Measurements from ENCODE around the gene LPP.

LPP gene

GRCh38 chr3:188829130-188829529 is 675.2 kb downstream of the LPP start:
- DNase-seq (ENCODE audit: insufficient read length, low spot score) (no peak), FAIRE-seq (no peak)
- TF ChIP-seq POLR2A (IDR thresholded peaks at IDR 0.05; ENCODE audit: low read depth, low read length) (no peak), SPI1 (IDR thresholded peaks at IDR 0.05; ENCODE audit: low read depth, low read length) (no peak), PAX5 (IDR thresholded peaks at IDR 0.05; ENCODE audit: insufficient read depth, low read length, severe bottlenecking) (no peak), POU2F2 (IDR thresholded peaks at IDR 0.05; ENCODE audit: low read depth, low read length) (no peak), TAF1 (IDR thresholded peaks at IDR 0.05; ENCODE audit: low read depth, low read length) (no peak), POLR2AphosphoS5 (IDR thresholded peaks at IDR 0.05; ENCODE audit: low read depth, low read length) (no peak)

- DNase-seq (ENCODE audit: insufficient read length, low spot score) (no peak), FAIRE-seq (no peak)
- TF ChIP-seq POLR2A (IDR thresholded peaks at IDR 0.05; ENCODE audit: low read depth, low read length) (no peak), PAX5 (IDR thresholded peaks at IDR 0.05; ENCODE audit: insufficient read depth, low read length, severe bottlenecking) (no peak), POU2F2 (IDR thresholded peaks at IDR 0.05; ENCODE audit: low read depth, low read length) (no peak), TAF1 (IDR thresholded peaks at IDR 0.05; ENCODE audit: low read depth, low read length) (no peak), POLR2AphosphoS5 (IDR thresholded peaks at IDR 0.05; ENCODE audit: low read depth, low read length) (no peak), SPI1 (IDR thresholded peaks at IDR 0.05; ENCODE audit: low read depth, low read length) (no peak)
These were observed 675.6 kb downstream of the LPP start for GRCh38 chr3:188829576-188829975.

GRCh38 chr3:188830893-188831292 is 676.9 kb downstream of the LPP start:
- FAIRE-seq (no peak), DNase-seq (ENCODE audit: insufficient read length, low spot score) (no peak)
- TF ChIP-seq POLR2A (IDR thresholded peaks at IDR 0.05; ENCODE audit: low read depth, low read length): no peak

GRCh38 chr3:188832146-188832545 is 678.2 kb downstream of the LPP start:
- DNase-seq (ENCODE audit: insufficient read length, low spot score): no peak
- FAIRE-seq: no peak
- no peak for TF ChIP-seq SPI1 (IDR thresholded peaks at IDR 0.05; ENCODE audit: low read depth, low read length)
- no peak for TF ChIP-seq PAX5 (IDR thresholded peaks at IDR 0.05; ENCODE audit: insufficient read depth, low read length, severe bottlenecking)
- no peak for TF ChIP-seq POLR2AphosphoS5 (IDR thresholded peaks at IDR 0.05; ENCODE audit: low read depth, low read length)
- TF ChIP-seq POLR2A (IDR thresholded peaks at IDR 0.05; ENCODE audit: low read depth, low read length): no peak
- no peak for TF ChIP-seq TAF1 (IDR thresholded peaks at IDR 0.05; ENCODE audit: low read depth, low read length)
- TF ChIP-seq POU2F2 (IDR thresholded peaks at IDR 0.05; ENCODE audit: low read depth, low read length): no peak

- no peak for FAIRE-seq
- no peak for DNase-seq (ENCODE audit: insufficient read length, low spot score)
- TF ChIP-seq POLR2A (IDR thresholded peaks at IDR 0.05; ENCODE audit: low read depth, low read length): no peak
- TF ChIP-seq TAF1 (IDR thresholded peaks at IDR 0.05; ENCODE audit: low read depth, low read length): no peak
- no peak for TF ChIP-seq PAX5 (IDR thresholded peaks at IDR 0.05; ENCODE audit: insufficient read depth, low read length, severe bottlenecking)
- TF ChIP-seq SPI1 (IDR thresholded peaks at IDR 0.05; ENCODE audit: low read depth, low read length): no peak
- no peak for TF ChIP-seq POU2F2 (IDR thresholded peaks at IDR 0.05; ENCODE audit: low read depth, low read length)
These were observed 679.2 kb downstream of the LPP start for GRCh38 chr3:188832961-188833721.

- TF ChIP-seq PAX5 (IDR thresholded peaks at IDR 0.05; ENCODE audit: insufficient read depth, low read length, severe bottlenecking) (no peak), POLR2AphosphoS5 (IDR thresholded peaks at IDR 0.05; ENCODE audit: low read depth, low read length) (no peak), TAF1 (IDR thresholded peaks at IDR 0.05; ENCODE audit: low read depth, low read length) (no peak), POU2F2 (IDR thresholded peaks at IDR 0.05; ENCODE audit: low read depth, low read length) (no peak), SPI1 (IDR thresholded peaks at IDR 0.05; ENCODE audit: low read depth, low read length) (no peak), POLR2A (IDR thresholded peaks at IDR 0.05; ENCODE audit: low read depth, low read length) (no peak)
- no peak for DNase-seq (ENCODE audit: insufficient read length, low spot score)
- FAIRE-seq: no peak
These were observed 680.4 kb downstream of the LPP start for GRCh38 chr3:188834349-188834748.

- FAIRE-seq: no peak
- TF ChIP-seq PAX5 (IDR thresholded peaks at IDR 0.05; ENCODE audit: insufficient read depth, low read length, severe bottlenecking): no peak
- no peak for TF ChIP-seq POLR2A (IDR thresholded peaks at IDR 0.05; ENCODE audit: low read depth, low read length)
- no peak for TF ChIP-seq POU2F2 (IDR thresholded peaks at IDR 0.05; ENCODE audit: low read depth, low read length)
- no peak for TF ChIP-seq POLR2AphosphoS5 (IDR thresholded peaks at IDR 0.05; ENCODE audit: low read depth, low read length)
- no peak for TF ChIP-seq TAF1 (IDR thresholded peaks at IDR 0.05; ENCODE audit: low read depth, low read length)
- DNase-seq (ENCODE audit: insufficient read length, low spot score): no peak
These were observed 685.3 kb downstream of the LPP start for GRCh38 chr3:188839187-188839695.

DNA sequence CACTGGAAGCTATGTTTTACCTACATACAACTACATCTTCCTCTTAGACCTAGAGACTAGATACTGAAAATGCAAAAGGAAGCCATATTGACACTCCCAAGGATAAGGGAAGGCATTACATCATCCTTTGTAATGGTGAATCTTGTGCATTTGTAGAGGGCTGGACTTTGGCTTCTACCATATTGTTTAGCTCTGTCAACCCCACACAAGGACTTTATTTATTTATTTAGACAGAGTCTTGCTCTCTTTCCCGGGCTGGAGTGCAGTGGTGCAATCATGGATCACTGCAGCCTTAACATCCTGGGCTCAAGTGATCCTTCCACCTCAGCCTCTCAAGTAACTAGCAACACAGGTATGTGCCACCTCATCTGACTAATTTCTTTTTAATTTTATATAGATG is 686.3 kb downstream of the LPP start:
- DNase-seq (ENCODE audit: insufficient read length, low spot score) (no peak), FAIRE-seq (no peak)
- no peak for TF ChIP-seq TAF1 (IDR thresholded peaks at IDR 0.05; ENCODE audit: low read depth, low read length)
- TF ChIP-seq POLR2AphosphoS5 (IDR thresholded peaks at IDR 0.05; ENCODE audit: low read depth, low read length): no peak
- no peak for TF ChIP-seq SPI1 (IDR thresholded peaks at IDR 0.05; ENCODE audit: low read depth, low read length)
- TF ChIP-seq PAX5 (IDR thresholded peaks at IDR 0.05; ENCODE audit: insufficient read depth, low read length, severe bottlenecking): no peak

DNA sequence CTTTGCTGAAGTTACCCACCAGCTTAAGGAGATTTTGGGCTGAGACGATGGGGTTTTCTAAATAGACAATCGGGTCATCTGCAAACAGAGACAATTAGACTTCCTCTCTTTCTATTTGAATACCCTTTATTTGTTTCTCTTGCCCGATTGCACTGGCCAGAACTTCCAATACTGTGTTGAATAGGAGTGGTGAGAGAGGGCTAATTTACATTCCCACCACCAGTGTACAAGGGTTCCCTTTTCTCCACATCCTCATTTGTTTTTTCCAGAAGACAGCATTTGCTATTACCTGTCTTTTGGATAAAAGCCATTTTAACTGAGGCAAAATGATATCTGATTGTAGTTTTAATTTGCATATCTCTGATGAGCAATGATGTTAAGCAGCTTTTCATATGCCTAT is 687.9 kb downstream of the LPP start:
- TF ChIP-seq TAF1 (IDR thresholded peaks at IDR 0.05; ENCODE audit: low read depth, low read length): no peak
- TF ChIP-seq POU2F2 (IDR thresholded peaks at IDR 0.05; ENCODE audit: low read depth, low read length): no peak
- TF ChIP-seq SPI1 (IDR thresholded peaks at IDR 0.05; ENCODE audit: low read depth, low read length): no peak
- no peak for TF ChIP-seq POLR2A (IDR thresholded peaks at IDR 0.05; ENCODE audit: low read depth, low read length)
- no peak for TF ChIP-seq PAX5 (IDR thresholded peaks at IDR 0.05; ENCODE audit: insufficient read depth, low read length, severe bottlenecking)
- TF ChIP-seq POLR2AphosphoS5 (IDR thresholded peaks at IDR 0.05; ENCODE audit: low read depth, low read length): no peak
- no peak for DNase-seq (ENCODE audit: insufficient read length, low spot score)
- no peak for FAIRE-seq

DNA sequence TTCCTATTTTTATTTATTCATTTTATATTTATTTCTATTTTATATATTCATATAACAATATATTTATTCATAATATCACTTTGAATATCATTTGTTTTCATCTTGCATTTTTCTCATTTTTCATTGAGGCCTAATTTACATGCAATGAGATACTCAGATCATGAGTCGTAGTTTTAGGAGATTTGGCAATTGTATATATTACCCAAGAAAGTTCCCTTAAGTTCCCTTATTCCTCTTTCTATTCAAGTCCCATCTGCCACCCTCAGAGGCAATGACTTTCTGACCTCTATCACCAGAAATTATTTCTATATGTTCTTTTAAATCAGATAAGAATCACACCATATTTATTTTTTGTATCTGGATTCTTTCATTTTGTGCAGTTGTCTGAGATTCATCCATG is 688.7 kb downstream of the LPP start:
- no peak for DNase-seq (ENCODE audit: insufficient read length, low spot score)
- TF ChIP-seq POLR2A (IDR thresholded peaks at IDR 0.05; ENCODE audit: low read depth, low read length) (no peak), POU2F2 (IDR thresholded peaks at IDR 0.05; ENCODE audit: low read depth, low read length) (no peak), SPI1 (IDR thresholded peaks at IDR 0.05; ENCODE audit: low read depth, low read length) (no peak), POLR2AphosphoS5 (IDR thresholded peaks at IDR 0.05; ENCODE audit: low read depth, low read length) (no peak), PAX5 (IDR thresholded peaks at IDR 0.05; ENCODE audit: insufficient read depth, low read length, severe bottlenecking) (no peak), TAF1 (IDR thresholded peaks at IDR 0.05; ENCODE audit: low read depth, low read length) (no peak)
- no peak for FAIRE-seq

All from GM12891 (cell line).